GM12865 (cell line): ENCODE results near the gene UBE2J1.

Source experiments
- DNase-seq: peaks from one replicate; pipeline ENCODE4 v3.0.0; 2010; ENCODE audit warnings: low read depth
- H3K4me3 ChIP-seq: 2 replicates; pipeline ENCODE4 v1.5.1; 2011; ENCODE audit warnings: mild to moderate bottlenecking, low read depth, low read length, control low read depth
- CTCF ChIP-seq: IDR thresholded peaks from 2 replicates; pipeline ENCODE4 v1.5.1; 2011; ENCODE audit warnings: low read length, control low read depth, low read depth, inconsistent platforms; ENCODE audit not compliant: insufficient read depth; ENCODE audit errors: missing control alignments

The UBE2J1 gene

DNA sequence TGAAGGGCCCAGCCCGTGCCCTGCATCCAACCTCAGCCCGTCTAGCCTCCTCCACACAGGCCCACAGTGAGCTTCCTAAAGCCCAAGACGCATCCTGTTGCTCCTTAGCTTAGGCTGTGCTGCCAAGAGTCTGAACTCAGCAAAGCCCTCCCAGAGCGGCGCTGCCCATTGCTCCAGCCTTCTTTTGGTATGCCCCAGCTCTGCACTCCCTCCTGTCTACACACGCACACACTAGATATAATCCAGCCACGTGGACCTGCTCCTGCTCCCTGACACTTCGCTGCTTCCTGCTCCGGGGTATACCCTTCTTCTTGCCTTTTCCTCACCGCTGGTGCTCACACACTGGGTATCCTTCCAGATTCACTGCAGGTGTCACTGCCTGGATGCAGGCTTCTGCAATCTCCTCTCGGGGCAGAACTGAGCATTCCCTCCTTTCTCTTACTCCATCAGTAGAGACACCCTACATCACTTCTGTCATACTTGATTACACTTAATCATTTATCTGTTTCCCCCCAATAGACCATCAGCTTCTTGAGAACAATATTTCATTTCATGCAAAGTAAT is 61.2 kb downstream of the UBE2J1 start:
- H3K4me3 ChIP-seq = no peak overlapping the region
- TF ChIP-seq CTCF = peak; percentile 59
- peak; percentile 43 for DNase-seq

GRCh38 chr6:89290401-89291155 is 61.9 kb downstream of the UBE2J1 start:
- no peak for DNase-seq
- no peak for TF ChIP-seq CTCF
- no peak overlapping the region for H3K4me3 ChIP-seq

GRCh38 chr6:89289710-89290109 is 62.8 kb downstream of the UBE2J1 start:
- no peak overlapping the region for H3K4me3 ChIP-seq
- DNase-seq = no peak
- TF ChIP-seq CTCF = no peak

DNA sequence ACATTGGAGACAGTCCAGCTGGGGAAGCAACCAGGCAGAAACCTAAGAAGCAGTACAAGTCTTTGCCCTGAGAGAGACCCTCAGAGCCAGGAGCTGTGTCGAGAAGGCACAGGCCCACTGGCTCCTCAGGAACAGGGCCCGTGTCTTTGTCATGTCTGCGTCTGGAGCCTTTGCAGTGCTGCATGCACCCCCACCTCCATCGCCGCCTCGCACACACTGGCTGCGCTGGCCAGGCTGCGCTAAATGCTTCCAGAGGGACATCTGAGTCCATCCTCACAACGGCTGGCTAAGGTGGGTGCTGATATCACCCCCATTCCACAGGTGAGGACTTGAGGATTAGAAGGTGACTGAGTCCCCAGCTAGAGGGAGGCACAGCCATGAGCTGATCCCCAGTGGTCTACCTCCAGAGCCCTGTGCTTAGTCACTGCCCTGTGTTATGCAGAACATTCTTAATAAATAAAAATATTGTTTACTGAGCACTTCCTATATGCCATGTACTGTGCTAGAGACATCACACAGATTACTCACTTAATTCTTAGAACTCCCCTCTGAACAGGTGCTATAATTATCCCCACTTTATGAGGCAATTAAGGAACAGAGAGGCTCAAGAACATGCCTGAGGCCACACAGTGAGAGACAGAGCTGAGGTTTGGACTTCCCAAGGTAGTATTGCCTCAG is 65.0 kb downstream of the UBE2J1 start:
- no peak overlapping the region for H3K4me3 ChIP-seq
- no peak for TF ChIP-seq CTCF
- DNase-seq = no peak

GRCh38 chr6:89286516-89286915 is 66.0 kb downstream of the UBE2J1 start:
- H3K4me3 ChIP-seq = no peak overlapping the region
- TF ChIP-seq CTCF = no peak
- no peak for DNase-seq

- TF ChIP-seq CTCF = no peak
Measured at GRCh38 chr6:89284963-89285735, 67.4 kb downstream of the UBE2J1 start.

More at GRCh38 chr6:89284963-89285735, 67.4 kb downstream of the UBE2J1 start:
- H3K4me3 ChIP-seq = no peak overlapping the region
- no peak for DNase-seq
